GM19193 (cell line): ENCODE measurements around the gene ACTR5.
A peak's percentile ranks its signal among the peaks of the same experiment; 100 is the strongest.

Source experiments
- POLR2A ChIP-seq: IDR thresholded peaks from 4 replicates; pipeline ENCODE4 v1.6.1; 2011; ENCODE audit not compliant: insufficient read depth, insufficient read length; ENCODE audit errors: extremely low read depth

Gene ACTR5

GRCh38 chr20:38774167-38774566 is 25.9 kb downstream of the ACTR5 start:
- no peak for TF ChIP-seq POLR2A

GRCh38 chr20:38776363-38776762 is 28.1 kb downstream of the ACTR5 start:
- no peak for TF ChIP-seq POLR2A

- no peak for TF ChIP-seq POLR2A
Measured at GRCh38 chr20:38779247-38780097, 31.2 kb downstream of the ACTR5 start.

- TF ChIP-seq POLR2A = no peak
Measured at GRCh38 chr20:38782275-38782674, 34.0 kb downstream of the ACTR5 start.

GRCh38 chr20:38787870-38788269 is 39.6 kb downstream of the ACTR5 start:
- TF ChIP-seq POLR2A = no peak

- no peak for TF ChIP-seq POLR2A
Measured at GRCh38 chr20:38789503-38790199, 41.4 kb downstream of the ACTR5 start.

- no peak for TF ChIP-seq POLR2A
Measured at GRCh38 chr20:38790200-38791053, 42.2 kb downstream of the ACTR5 start.

GRCh38 chr20:38791291-38791690 is 43.0 kb downstream of the ACTR5 start:
- TF ChIP-seq POLR2A = no peak

GRCh38 chr20:38791940-38792339 is 43.7 kb downstream of the ACTR5 start:
- no peak for TF ChIP-seq POLR2A

- TF ChIP-seq POLR2A = no peak
Measured at GRCh38 chr20:38798266-38798665, 50.0 kb downstream of the ACTR5 start.

GRCh38 chr20:38799203-38799602 is 50.9 kb downstream of the ACTR5 start:
- no peak for TF ChIP-seq POLR2A

GRCh38 chr20:38800882-38801281 is 52.6 kb downstream of the ACTR5 start:
- no peak for TF ChIP-seq POLR2A

- TF ChIP-seq POLR2A = no peak
Measured at GRCh38 chr20:38804221-38804620, 56.0 kb downstream of the ACTR5 start.

GRCh38 chr20:38804682-38805501 is 56.6 kb downstream of the ACTR5 start:
- TF ChIP-seq POLR2A = no peak

GRCh38 chr20:38805502-38805957 is 57.3 kb downstream of the ACTR5 start, which contains the start of gene PPP1R16B:
Gene PPP1R16B, plus strand, starts transcription at chr20:38805697. Its CDS starts 30,229 bp downstream, at chr20:38835926.
- peak; percentile 96 for TF ChIP-seq POLR2A
